Thyroid gland (tissue), 4 donors: Measurements from ENCODE around the gene TCOF1. TPM values are rescaled to one million over a fixed set of nuclear protein-coding genes. Genes with fewer than 3 reads are reported as not detected.

Source experiments
- DNase-seq, 2 donors: peaks; one replicate each; pipeline ENCODE4 v3.0.0-alpha.2; 2019
- H3K27ac ChIP-seq, 3 donors: fragments of 200-600 bp; sonication (generic); 1 replicate in 2 of 3; 2 replicates in 1 of 3; pipeline ENCODE4 v1.5.1; 2016 to 2019; ENCODE audit warnings: mild to moderate bottlenecking in 1 of 3, moderate library complexity in 1 of 3
- H3K27me3 ChIP-seq: fragments of 200-600 bp; sonication (generic); one replicate; pipeline ENCODE4 v1.5.1; 2019
- H3K36me3 ChIP-seq, 2 donors: fragments of 200-600 bp; sonication (generic); one replicate each; pipeline ENCODE4 v1.5.1; 2016 to 2019
- H3K4me1 ChIP-seq, 2 donors: fragments of 200-600 bp; sonication (generic); one replicate each; pipeline ENCODE4 v1.5.1; 2017 to 2019
- H3K4me3 ChIP-seq, 3 donors: fragments of 200-600 bp; sonication (generic); replicated peaks in 1 of 3; 1 replicate in 2 of 3; 2 replicates in 1 of 3; pipeline ENCODE4 v1.5.1; 2016; ENCODE audit warnings: mild to moderate bottlenecking in 1 of 3
- H3K9me3 ChIP-seq: fragments of 200-600 bp; sonication (generic); one replicate; pipeline ENCODE4 v1.5.1; 2017
- CTCF ChIP-seq, 6 experiments: fragments of 200-600 bp in 3 of 6; fragments of 450-650 bp in 3 of 6; sonication (generic) in 3 of 6; IDR thresholded peaks; one replicate each; pipeline ENCODE4 v1.5.1; 2016 to 2019; ENCODE audit warnings: antibody characterized with exemption in 6 of 6, mild to moderate bottlenecking in 2 of 6, inconsistent platforms in 1 of 6, moderate library complexity in 1 of 6
- POLR2A ChIP-seq, 2 donors: fragments of 450-650 bp; IDR thresholded peaks; one replicate each; pipeline ENCODE4 v1.6.1; 2017; ENCODE audit warnings: antibody characterized with exemption in 2 of 2, mild to moderate bottlenecking in 2 of 2, moderate library complexity in 1 of 2
- WGBS, 2 donors: methylation state at CpG; one replicate each; pipeline ENCODE4 v1.1.5; 2017; 5-methylcytosine and 5-hydroxymethylcytosine counted together
- intact Hi-C: fragments of 100-400 bp; cut with DNase I; formaldehyde crosslinking; loops from one replicate; pipeline ENCODE4 v1.15.1; 2023
- total RNA-seq, 4 donors: library from RNA; depleted of rRNA; stranded (reverse); fragments of >200 nt; gene quantifications; one replicate each; pipeline ENCODE4 v1.2.3, GENCODE V29; 2016

TCOF1 gene
- total RNA-seq, 4 donors from 2014 or later, result 20.7 to 28.0 (median 25.3) TPM

- Histone ChIP-seq H3K9me3 (no peaks in the 10 kb centered on the region), H3K4me3 (no peak overlapping the region), H3K4me1 (no peaks in the 10 kb centered on the region), H3K27me3 (no peaks in the 10 kb centered on the region), H3K36me3 (peaks cover 50 to 81% of the 10 kb centered on the region in 2 donors), H3K27ac (no peak overlapping the region)
- no peak for DNase-seq
- TF ChIP-seq POLR2A (IDR thresholded peaks at IDR 0.05), result no peak
- TF ChIP-seq CTCF (IDR thresholded peaks at IDR 0.05), result no peak
- 83 to 87% methylated on average over 15 of the region's 15 CpGs for WGBS, 2 donors
- intact Hi-C loops, result no loop called here
These were observed 28.7 kb downstream of the TCOF1 start for GRCh38 chr5:150386024-150386855.

GRCh38 chr5:150389531-150390266, 32.2 kb downstream of the TCOF1 start:
- WGBS, 2 donors, result 90 to 91% methylated on average over 8 to 10 of the region's 13 CpGs
- Histone ChIP-seq H3K4me3 (no peak overlapping the region), H3K36me3 (peaks cover 38 to 77% of the 10 kb centered on the region in 2 donors), H3K4me1 (no peaks in the 10 kb centered on the region), H3K27me3 (no peaks in the 10 kb centered on the region), H3K9me3 (no peaks in the 10 kb centered on the region), H3K27ac (no peak overlapping the region)
- no peak for TF ChIP-seq POLR2A (IDR thresholded peaks at IDR 0.05)
- TF ChIP-seq CTCF (IDR thresholded peaks at IDR 0.05), result no peak
- no peak for DNase-seq
- intact Hi-C loops, result no loop called here

GRCh38 chr5:150391064-150391834, 33.8 kb downstream of the TCOF1 start:
- H3K36me3 ChIP-seq, result peaks cover 38 to 66% of the 10 kb centered on the region in 2 donors
- no peak overlapping the region for H3K27ac ChIP-seq
- H3K4me1 ChIP-seq, result no peaks in the 10 kb centered on the region
- no peak for DNase-seq
- intact Hi-C loops, result no loop called here
- H3K4me3 ChIP-seq, result no peak overlapping the region
- no peaks in the 10 kb centered on the region for H3K27me3 ChIP-seq
- WGBS, 2 donors, result 89% methylated on average over 11 to 12 of the region's 13 CpGs
- no peak for TF ChIP-seq CTCF (IDR thresholded peaks at IDR 0.05)
- no peak for TF ChIP-seq POLR2A (IDR thresholded peaks at IDR 0.05)
- H3K9me3 ChIP-seq, result no peaks in the 10 kb centered on the region

- 81 to 87% methylated on average over 3 of the region's 3 CpGs for WGBS, 2 donors
- no peak overlapping the region for H3K27ac ChIP-seq
- no peak for DNase-seq
- H3K9me3 ChIP-seq, result no peaks in the 10 kb centered on the region
- peaks cover 38 to 65% of the 10 kb centered on the region in 2 donors for H3K36me3 ChIP-seq
- TF ChIP-seq POLR2A (IDR thresholded peaks at IDR 0.05), result no peak
- TF ChIP-seq CTCF (IDR thresholded peaks at IDR 0.05), result no peak
- H3K27me3 ChIP-seq, result no peaks in the 10 kb centered on the region
- intact Hi-C loops, result no loop called here
- no peaks in the 10 kb centered on the region for H3K4me1 ChIP-seq
- no peak overlapping the region for H3K4me3 ChIP-seq
These were observed 34.5 kb downstream of the TCOF1 start for GRCh38 chr5:150391986-150392385.
